Measurements from ENCODE around the gene CRTC2.

DNA sequence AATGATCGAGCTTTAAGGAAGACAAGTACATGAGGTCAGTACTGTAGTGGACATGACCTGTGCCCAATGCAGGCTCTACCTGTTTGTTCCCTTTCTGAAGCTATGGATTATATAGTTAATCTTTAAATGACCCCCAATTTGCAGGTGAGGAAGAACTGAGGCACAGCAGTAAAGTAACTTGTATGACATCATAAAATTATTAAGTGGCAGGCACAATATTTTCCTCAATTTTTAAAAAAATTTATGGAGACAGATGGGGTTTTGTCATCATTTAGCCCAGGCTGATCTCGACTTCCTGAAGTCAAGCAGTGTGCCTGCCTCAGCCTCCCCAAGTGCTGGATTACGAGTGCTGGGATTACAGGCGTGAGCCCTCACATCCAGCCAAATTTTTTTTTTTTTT, 32.0 kb downstream of the CRTC2 start:
- TF ChIP-seq, protein P1, sequence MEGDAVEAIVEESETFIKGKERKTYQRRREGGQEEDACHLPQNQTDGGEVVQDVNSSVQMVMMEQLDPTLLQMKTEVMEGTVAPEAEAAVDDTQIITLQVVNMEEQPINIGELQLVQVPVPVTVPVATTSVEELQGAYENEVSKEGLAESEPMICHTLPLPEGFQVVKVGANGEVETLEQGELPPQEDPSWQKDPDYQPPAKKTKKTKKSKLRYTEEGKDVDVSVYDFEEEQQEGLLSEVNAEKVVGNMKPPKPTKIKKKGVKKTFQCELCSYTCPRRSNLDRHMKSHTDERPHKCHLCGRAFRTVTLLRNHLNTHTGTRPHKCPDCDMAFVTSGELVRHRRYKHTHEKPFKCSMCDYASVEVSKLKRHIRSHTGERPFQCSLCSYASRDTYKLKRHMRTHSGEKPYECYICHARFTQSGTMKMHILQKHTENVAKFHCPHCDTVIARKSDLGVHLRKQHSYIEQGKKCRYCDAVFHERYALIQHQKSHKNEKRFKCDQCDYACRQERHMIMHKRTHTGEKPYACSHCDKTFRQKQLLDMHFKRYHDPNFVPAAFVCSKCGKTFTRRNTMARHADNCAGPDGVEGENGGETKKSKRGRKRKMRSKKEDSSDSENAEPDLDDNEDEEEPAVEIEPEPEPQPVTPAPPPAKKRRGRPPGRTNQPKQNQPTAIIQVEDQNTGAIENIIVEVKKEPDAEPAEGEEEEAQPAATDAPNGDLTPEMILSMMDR (IDR thresholded peaks at IDR 0.05), result no peak
- TF ChIP-seq EP300 (IDR thresholded peaks at IDR 0.05), result no peak
